AG09319 (cell line): ENCODE measurements around the gene CORO1C.

Experiments used
- DNase-seq: peaks from one replicate; pipeline ENCODE4 v3.0.0-alpha.2; 2010; ENCODE audit warnings: low read depth; ENCODE audit errors: extremely low read depth
- CTCF ChIP-seq: IDR thresholded peaks from 2 replicates; pipeline ENCODE4 v1.5.1; 2011; ENCODE audit warnings: low read depth, mild to moderate bottlenecking, inconsistent platforms, low read length, moderate library complexity

CORO1C gene

GRCh38 chr12:108693186-108693730 is 38.1 kb downstream of the CORO1C start:
- DNase-seq: no peak
- TF ChIP-seq CTCF: no peak

- TF ChIP-seq CTCF: no peak
- DNase-seq: no peak
These were observed 39.1 kb downstream of the CORO1C start for GRCh38 chr12:108691998-108692808.

GRCh38 chr12:108691175-108691997 is 39.9 kb downstream of the CORO1C start:
- DNase-seq: peak; percentile 98
- no peak; the same call in none of the 2 replicates for TF ChIP-seq CTCF

- DNase-seq: no peak
- TF ChIP-seq CTCF: no peak
These were observed 40.7 kb downstream of the CORO1C start for GRCh38 chr12:108690542-108691174.

- no peak for TF ChIP-seq CTCF
- DNase-seq: no peak
These were observed 41.2 kb downstream of the CORO1C start for GRCh38 chr12:108690191-108690518.

- no peak for DNase-seq
- peak; percentile 25 for TF ChIP-seq CTCF
These were observed 41.8 kb downstream of the CORO1C start for GRCh38 chr12:108689314-108690190.
